HCT116 (cell line): ENCODE results near the gene EIF4G2. TPM values are rescaled to one million over a fixed set of nuclear protein-coding genes. Genes with fewer than 3 reads are reported as not detected.

Experiments
- ATAC-seq: fragments of 200-7000 bp; cut with Tn5 transposase; 2 replicates; pipeline ENCODE4 v1.9.1; 2020; ENCODE audit warnings: mild to moderate bottlenecking, moderate library complexity
- BruUV-seq: library from RNA; stranded (reverse); fragments of 400-500 nt; replicated peaks from 2 replicates; lab custom pipeline; 2021; lab: Mats Ljungman, UMichigan
- CTCF ChIA-PET: fragments of 300-600 bp; sonication (Branson Sonifier 250); formaldehyde crosslinking; loops from one replicate; lab custom pipeline; 2021; ENCODE audit warnings: antibody characterized with exemption; lab: Charles Lee
- POLR2A ChIA-PET: fragments of 300-600, 350-600 bp; sonication (Branson Sonifier 250); formaldehyde crosslinking; loops from one replicate; lab custom pipeline; 2021; ENCODE audit warnings: antibody characterized with exemption; lab: Charles Lee
- RAD21 ChIA-PET, 2 experiments: fragments of 300-600 bp; sonication (Branson Sonifier 250); formaldehyde crosslinking; loops; one replicate each; lab custom pipeline; 2023; ENCODE audit warnings: low total read pairs in 2 of 2; ENCODE audit not compliant: uncharacterized antibody in 2 of 2, unreplicated experiment in 2 of 2, low non-redundant PET in 1 of 2; lab: Charles Lee
- DNase-seq: peaks from one replicate; pipeline ENCODE4 v3.0.0-alpha.2; 2010; ENCODE audit warnings: low read depth, low spot score
- H2AFZ ChIP-seq: fragments of 200-600 bp; shearing (Covaris generic), sonication (generic); 2 replicates; pipeline ENCODE4 v1.6.1; 2017; ENCODE audit warnings: low read depth, mixed run types, mixed read lengths, antibody characterized with exemption, low read length; ENCODE audit not compliant: poor library complexity, severe bottlenecking
- H3K27ac ChIP-seq: 2 replicates; pipeline ENCODE4 v1.5.1; 2012; ENCODE audit warnings: low read depth, low read length
- H3K27me3 ChIP-seq: fragments of 200-600 bp; sonication (generic); 2 replicates; pipeline ENCODE4 v1.6.1; 2016; ENCODE audit warnings: mixed run types, low read length, mixed read lengths; ENCODE audit not compliant: insufficient read depth
- H3K36me3 ChIP-seq, 2 experiments: fragments of 200-500 bp in 1 of 2; fragments of 200-600 bp in 1 of 2; sonication (Bioruptor generic) in 1 of 2; sonication (generic) in 1 of 2; 2 replicates each; pipeline versions ENCODE4 v1.5.1 to v1.6.1; 2014 to 2016; ENCODE audit warnings: low read length in 2 of 2, inconsistent platforms in 1 of 2, mixed read lengths in 1 of 2, mixed run types in 1 of 2; ENCODE audit not compliant: insufficient read depth in 2 of 2, control insufficient read depth in 1 of 2
- H3K4me1 ChIP-seq, 2 experiments: fragments of 200-600 bp in 1 of 2; sonication (generic) in 1 of 2; 2 replicates each; pipeline versions ENCODE4 v1.5.1 to v1.6.1; 2012 to 2017; ENCODE audit warnings: low read length in 2 of 2, inconsistent platforms in 1 of 2, mild to moderate bottlenecking in 1 of 2, mixed read lengths in 1 of 2, mixed run types in 1 of 2, moderate library complexity in 1 of 2; ENCODE audit not compliant: insufficient read depth in 2 of 2, control insufficient read depth in 1 of 2
- H3K4me2 ChIP-seq: fragments of 200-600 bp; sonication (generic); 2 replicates; pipeline ENCODE4 v1.6.1; 2017; ENCODE audit warnings: mixed run types, low read length, mixed read lengths
- H3K4me3 ChIP-seq, 2 experiments: fragments of 200-600 bp in 1 of 2; sonication (generic) in 1 of 2; replicated peaks in 1 of 2; 2 replicates each; pipeline ENCODE4 v1.5.1; 2011 to 2016; ENCODE audit warnings: low read length in 2 of 2, control low read depth in 1 of 2, low read depth in 1 of 2, mild to moderate bottlenecking in 1 of 2, mixed read lengths in 1 of 2, mixed run types in 1 of 2
- H3K79me2 ChIP-seq: fragments of 200-600 bp; sonication (generic); 2 replicates; pipeline ENCODE4 v1.6.1; 2017; ENCODE audit warnings: mild to moderate bottlenecking, mixed run types, low read length, moderate library complexity, mixed read lengths; ENCODE audit not compliant: insufficient read depth
- H3K9ac ChIP-seq: fragments of 200-600 bp; sonication (generic); 2 replicates; pipeline ENCODE4 v1.6.1; 2016; ENCODE audit warnings: low read length, mixed read lengths
- H3K9me2 ChIP-seq: fragments of 200-600 bp; sonication (generic), shearing (Covaris generic); 2 replicates; pipeline ENCODE4 v1.6.1; 2017; ENCODE audit warnings: mixed run types, mild to moderate bottlenecking, moderate library complexity; ENCODE audit not compliant: insufficient read depth
- H3K9me3 ChIP-seq, 2 experiments: fragments of 200-500 bp in 1 of 2; fragments of 200-600 bp in 1 of 2; sonication (Bioruptor generic) in 1 of 2; sonication (generic) in 1 of 2; 2 replicates each; pipeline ENCODE4 v1.6.1; 2014 to 2017; ENCODE audit warnings: low read length in 2 of 2, mixed read lengths in 2 of 2, inconsistent platforms in 1 of 2, low read depth in 1 of 2, mild to moderate bottlenecking in 1 of 2, mixed run types in 1 of 2, moderate library complexity in 1 of 2; ENCODE audit not compliant: control insufficient read depth in 1 of 2, insufficient read depth in 1 of 2
- H4K20me1 ChIP-seq: fragments of 200-600 bp; sonication (generic), shearing (Covaris generic); 2 replicates; pipeline ENCODE4 v1.6.1; 2017; ENCODE audit warnings: mixed run types, mild to moderate bottlenecking, moderate library complexity; ENCODE audit not compliant: insufficient read depth
- CBX3 ChIP-seq: IDR thresholded peaks from 2 replicates; pipeline ENCODE4 v1.6.1; 2012; ENCODE audit warnings: low read depth
- CEBPB ChIP-seq: IDR thresholded peaks from 2 replicates; pipeline ENCODE4 v1.6.1; 2012; ENCODE audit warnings: low read depth
- CTCF ChIP-seq, 3 experiments: fragments of 200-600 bp in 1 of 3; sonication (generic) in 1 of 3; IDR thresholded peaks in 2 of 3; conservative IDR thresholded peaks in 1 of 3; 2 replicates each; pipeline ENCODE4 v1.5.1; 2012 to 2017; ENCODE audit warnings: low read depth in 2 of 3, low read length in 2 of 3, antibody characterized with exemption in 1 of 3, borderline replicate concordance in 1 of 3, control low read depth in 1 of 3, mild to moderate bottlenecking in 1 of 3, mixed read lengths in 1 of 3, mixed run types in 1 of 3, moderate library complexity in 1 of 3; ENCODE audit not compliant: insufficient read depth in 1 of 3
- EGR1 ChIP-seq: IDR thresholded peaks from 2 replicates; pipeline ENCODE4 v1.6.1; 2012; ENCODE audit warnings: low read depth
- ELF1 ChIP-seq: IDR thresholded peaks from 2 replicates; pipeline ENCODE4 v1.6.1; 2012; ENCODE audit warnings: low read depth, borderline replicate concordance
- EZH2 ChIP-seq: fragments of 200-600 bp; sonication (generic); IDR thresholded peaks from 2 replicates; pipeline ENCODE4 v1.6.1; 2017; ENCODE audit warnings: antibody characterized with exemption, mixed run types
- EZH2phosphoT487 ChIP-seq: fragments of 200-600 bp; IDR thresholded peaks from 2 replicates; pipeline ENCODE4 v1.6.1; 2018; ENCODE audit warnings: antibody characterized with exemption, borderline replicate concordance
- POLR2A ChIP-seq: IDR thresholded peaks from 2 replicates; pipeline ENCODE4 v1.7.0; 2011; ENCODE audit warnings: borderline replicate concordance; ENCODE audit not compliant: insufficient read depth, insufficient read length; ENCODE audit errors: extremely low read depth
- POLR2AphosphoS5 ChIP-seq: IDR thresholded peaks from 2 replicates; pipeline ENCODE4 v1.6.1; 2011; ENCODE audit warnings: mild to moderate bottlenecking, low read depth, low read length, moderate library complexity
- RAD21 ChIP-seq: IDR thresholded peaks from 2 replicates; pipeline ENCODE4 v1.6.1; 2012; ENCODE audit warnings: low read depth, mild to moderate bottlenecking
- REST ChIP-seq: IDR thresholded peaks from 2 replicates; pipeline ENCODE4 v1.6.1; 2012; ENCODE audit warnings: low read depth
- SIN3A ChIP-seq: IDR thresholded peaks from 2 replicates; pipeline ENCODE4 v1.6.1; 2012; ENCODE audit warnings: low read depth
- SP1 ChIP-seq: IDR thresholded peaks from 2 replicates; pipeline ENCODE4 v1.6.1; 2012; ENCODE audit warnings: low read depth
- TCF7L2 ChIP-seq: IDR thresholded peaks from 2 replicates; pipeline ENCODE4 v1.7.0; 2011; ENCODE audit warnings: borderline replicate concordance, inconsistent platforms; ENCODE audit not compliant: insufficient read depth, insufficient read length; ENCODE audit errors: extremely low read depth
- YY1 ChIP-seq: IDR thresholded peaks from 2 replicates; pipeline ENCODE4 v1.6.1; 2011; ENCODE audit warnings: low read length, low read depth, moderate library complexity, mild to moderate bottlenecking; ENCODE audit not compliant: insufficient replicate concordance; ENCODE audit errors: extremely low read depth
- ZBTB33 ChIP-seq: IDR thresholded peaks from 2 replicates; pipeline ENCODE4 v1.6.1; 2011; ENCODE audit warnings: mild to moderate bottlenecking, low read length, moderate library complexity; ENCODE audit not compliant: insufficient replicate concordance; ENCODE audit errors: extremely low read depth
- ZFX ChIP-seq: fragments of 450-650 bp; IDR thresholded peaks from 2 replicates; pipeline ENCODE4 v1.6.1; 2017
- ZNF274 ChIP-seq: fragments of 200-500 bp; sonication (Bioruptor generic); IDR thresholded peaks from 2 replicates; pipeline ENCODE4 v1.6.1; 2014; ENCODE audit warnings: mild to moderate bottlenecking, low read depth, low read length, inconsistent platforms
- intact Hi-C: fragments of 100-400 bp; cut with micrococcal nuclease; formaldehyde crosslinking; loops from 2 replicates; pipeline ENCODE4 v1.10.0; 2022
- total RNA-seq: library from RNA; stranded (reverse); gene quantifications from one replicate; pipeline ENCODE4 v1.2.1, GENCODE V29; 2021; ENCODE audit not compliant: unreplicated experiment

The EIF4G2 gene
- total RNA-seq, 1 experiment from 2014 or later, result 888 TPM

GRCh38 chr11:10792385-10793068 is 16.2 kb downstream of the EIF4G2 start:
- Histone ChIP-seq H3K9me3 (no peaks in the 10 kb centered on the region), H3K4me2 (peak overlapping the region; percentile 64), H3K79me2 (no peaks in the 10 kb centered on the region), H3K9ac (no peak overlapping the region), H3K4me3 (no peak overlapping the region), H3K4me1 (peaks cover 0 to 8% of the 10 kb centered on the region in 2 experiments; a peak in 3 of 4 replicates), H3K9me2 (no peaks in the 10 kb centered on the region), H3K27me3 (no peaks in the 10 kb centered on the region), H2AFZ (peak overlapping the region; percentile 39), H3K27ac (no peak overlapping the region), H4K20me1 (0 out of 2 replicates have a peak, but pooled peaks cover 8% of the 10 kb centered on the region), H3K36me3 (peaks cover 6 to 12% of the 10 kb centered on the region in 2 experiments)
- no peak for TF ChIP-seq EZH2
- no peak for TF ChIP-seq ZNF274
- no peak for TF ChIP-seq TCF7L2
- TF ChIP-seq EGR1, result no peak
- TF ChIP-seq POLR2AphosphoS5, result no peak
- peak; percentile 99 for TF ChIP-seq RAD21
- no peak for TF ChIP-seq ZFX
- TF ChIP-seq SP1, result no peak
- TF ChIP-seq SIN3A, result no peak
- TF ChIP-seq YY1, result peak; percentile 47
- TF ChIP-seq ELF1, result no peak
- no peak for TF ChIP-seq REST
- no peak for TF ChIP-seq CBX3
- TF ChIP-seq POLR2A, result no peak
- TF ChIP-seq ZBTB33, result no peak
- TF ChIP-seq CEBPB, result no peak
- TF ChIP-seq EZH2phosphoT487, result no peak
- peak; percentile 91 to 95 (median 95) for TF ChIP-seq CTCF (IDR thresholded peaks at IDR 0.05 in 2 of 3, conservative IDR thresholded peaks at IDR 0.05 in 1 of 3; ENCODE audit: borderline replicate concordance in 1 of 3, insufficient read depth in 1 of 3, low read depth in 2 of 3, low read length in 2 of 3)
- ChIA-PET CTCF (interaction anchor here (0.6 to 3.0 kb wide), 22 partner anchors 9 to 430 kb away, joined by 3 to 25 read pairs (median 4); partner anchors contain the start of genes EIF4G2 and ZBED5), RAD21 (interaction anchor here (0.6 to 2.0 kb wide), 10 partner anchors 115 to 426 kb away, joined by 3 to 12 read pairs (median 4); no protein-coding TSS in a partner anchor), POLR2A (interaction anchor here (2.1 kb wide), 1 partner anchor 16 kb away, joined by 12 read pairs; the partner anchor contains the start of gene EIF4G2)
- no TSS peak for BruUV-seq
- DNase-seq (peak; percentile 72), ATAC-seq (peak; percentile 99)
- intact Hi-C loops, result loop anchor here (1.0 to 5.0 kb wide), 4 partner anchors 141 to 995 kb away; no protein-coding TSS in a partner anchor
